IgD-negative memory B cell (primary cell): ENCODE results near the gene SLC32A1. TPM values are rescaled to one million over a fixed set of nuclear protein-coding genes. Genes with fewer than 3 reads are reported as not detected.

Experiments
- H3K27ac Mint-ChIP-seq, 3 donors: one replicate each; pipeline ENCODE4 v1.8.0; 2020 to 2022; ENCODE audit warnings: mild to moderate bottlenecking in 3 of 3, mixed read lengths in 3 of 3, moderate library complexity in 1 of 3
- H3K27me3 Mint-ChIP-seq: one replicate; pipeline ENCODE4 v1.8.0; 2021; ENCODE audit warnings: mixed read lengths
- H3K36me3 Mint-ChIP-seq: one replicate; pipeline ENCODE4 v1.8.0; 2020; ENCODE audit warnings: mild to moderate bottlenecking, mixed read lengths
- H3K4me1 Mint-ChIP-seq, 3 donors: one replicate each; pipeline ENCODE4 v1.8.0; 2020 to 2022; ENCODE audit warnings: mixed read lengths in 3 of 3, mild to moderate bottlenecking in 1 of 3
- H3K4me3 Mint-ChIP-seq, 4 donors: one replicate each; pipeline ENCODE4 v1.8.0; 2020 to 2022; ENCODE audit warnings: mild to moderate bottlenecking in 4 of 4, mixed read lengths in 4 of 4, moderate library complexity in 3 of 4
- H3K9me3 Mint-ChIP-seq, 3 donors: one replicate each; pipeline ENCODE4 v1.8.0; 2020 to 2021; ENCODE audit warnings: mixed read lengths in 3 of 3, mild to moderate bottlenecking in 1 of 3
- polyA plus RNA-seq: library from polyadenylated mRNA; unstranded; fragments of 300-500 nt; fragmentation: Illumina TruSeq; gene quantifications from one replicate; pipeline ENCODE4 v1.2.3, GENCODE V29; 2021

SLC32A1 gene
- polyA plus RNA-seq, 1 donor from 2014 or later = not detected

GRCh38 chr20:38729767-38730166 lies 5.5 kb downstream of the SLC32A1 start:
- H3K9me3 Mint-ChIP-seq = peaks cover 0 to 21% (median 4%) of the 10 kb centered on the region in 3 donors
- peak overlapping the region; percentile 79 to 96 (median 92) for H3K27ac Mint-ChIP-seq
- H3K36me3 Mint-ChIP-seq = peaks cover 8% of the 10 kb centered on the region
- H3K4me3 Mint-ChIP-seq = peak overlapping the region in 3 of 4 donors; percentile 48 to 87 (median 83)
- peaks cover 33 to 41% (median 38%) of the 10 kb centered on the region in 3 donors for H3K4me1 Mint-ChIP-seq
- H3K27me3 Mint-ChIP-seq = peaks cover 85% of the 10 kb centered on the region

GRCh38 chr20:38730167-38730988 lies 6.1 kb downstream of the SLC32A1 start:
- H3K4me3 Mint-ChIP-seq = peak overlapping the region; percentile 45 to 87 (median 86)
- H3K4me1 Mint-ChIP-seq = peaks cover 30 to 39% (median 34%) of the 10 kb centered on the region in 3 donors
- H3K9me3 Mint-ChIP-seq = peaks cover 0 to 21% (median 4%) of the 10 kb centered on the region in 3 donors
- H3K27ac Mint-ChIP-seq = peak overlapping the region; percentile 79 to 96 (median 82)
- H3K27me3 Mint-ChIP-seq = peaks cover 86% of the 10 kb centered on the region
- H3K36me3 Mint-ChIP-seq = peaks cover 9% of the 10 kb centered on the region

GRCh38 chr20:38730989-38731737 lies 6.9 kb downstream of the SLC32A1 start:
- Mint-ChIP-seq H3K4me1 (peaks cover 25 to 32% (median 29%) of the 10 kb centered on the region in 3 donors), H3K27ac (peak overlapping the region; percentile 79 to 93 (median 80)), H3K27me3 (peaks cover 87% of the 10 kb centered on the region), H3K9me3 (peaks cover 0 to 21% (median 4%) of the 10 kb centered on the region in 3 donors), H3K4me3 (peak overlapping the region; percentile 45 to 87 (median 86)), H3K36me3 (peaks cover 7% of the 10 kb centered on the region)

GRCh38 chr20:38731738-38732113 lies 7.4 kb downstream of the SLC32A1 start:
- peaks cover 21 to 28% (median 26%) of the 10 kb centered on the region in 3 donors for H3K4me1 Mint-ChIP-seq
- H3K36me3 Mint-ChIP-seq = peaks cover 7% of the 10 kb centered on the region
- H3K27ac Mint-ChIP-seq = peak overlapping the region in 2 of 3 donors; percentile 79
- peaks cover 87% of the 10 kb centered on the region for H3K27me3 Mint-ChIP-seq
- peaks cover 0 to 19% (median 4%) of the 10 kb centered on the region in 3 donors for H3K9me3 Mint-ChIP-seq
- H3K4me3 Mint-ChIP-seq = peak overlapping the region in 3 of 4 donors; percentile 18 to 45 (median 22)

- Mint-ChIP-seq H3K4me1 (peaks cover 16 to 21% (median 18%) of the 10 kb centered on the region in 3 donors), H3K9me3 (peaks cover 0 to 10% (median 2%) of the 10 kb centered on the region in 3 donors), H3K27ac (peak overlapping the region in 1 of 3 donors; percentile 21), H3K36me3 (peaks cover 7% of the 10 kb centered on the region), H3K27me3 (peaks cover 79% of the 10 kb centered on the region), H3K4me3 (no peak overlapping the region)
Measured at GRCh38 chr20:38732981-38733380, 8.7 kb downstream of the SLC32A1 start.

GRCh38 chr20:38735172-38735571 lies 10.9 kb downstream of the SLC32A1 start:
- Mint-ChIP-seq H3K4me3 (no peak overlapping the region), H3K27me3 (peaks cover 60% of the 10 kb centered on the region), H3K9me3 (peaks cover 0 to 6% (median 2%) of the 10 kb centered on the region in 3 donors), H3K4me1 (peaks cover 7 to 11% (median 9%) of the 10 kb centered on the region in 3 donors), H3K27ac (peak overlapping the region in 1 of 3 donors; percentile 59), H3K36me3 (peaks cover 3% of the 10 kb centered on the region)

GRCh38 chr20:38737887-38738286 lies 13.6 kb downstream of the SLC32A1 start:
- Mint-ChIP-seq H3K27ac (no peak overlapping the region), H3K4me1 (peaks cover 0 to 3% (median 0%) of the 10 kb centered on the region in 3 donors), H3K27me3 (peaks cover 58% of the 10 kb centered on the region), H3K9me3 (peaks cover 0 to 2% (median 2%) of the 10 kb centered on the region in 3 donors), H3K36me3 (peaks cover 3% of the 10 kb centered on the region), H3K4me3 (no peak overlapping the region)

GRCh38 chr20:38745757-38746156 lies 21.5 kb downstream of the SLC32A1 start:
- Mint-ChIP-seq H3K9me3 (no peaks in the 10 kb centered on the region), H3K4me3 (peak overlapping the region in 1 of 4 donors; percentile 41)

GRCh38 chr20:38747495-38748096 lies 23.3 kb downstream of the SLC32A1 start:
- H3K4me3 Mint-ChIP-seq = peak overlapping the region; percentile 95 to 99 (median 96)
- H3K4me1 Mint-ChIP-seq = peaks cover 21 to 24% (median 22%) of the 10 kb centered on the region in 3 donors
- no peaks in the 10 kb centered on the region for H3K36me3 Mint-ChIP-seq
- no peaks in the 10 kb centered on the region for H3K27me3 Mint-ChIP-seq
- H3K9me3 Mint-ChIP-seq = no peaks in the 10 kb centered on the region
- peak overlapping the region; percentile 49 to 94 (median 91) for H3K27ac Mint-ChIP-seq

More at GRCh38 chr20:38745757-38746156, 21.5 kb downstream of the SLC32A1 start:
- Mint-ChIP-seq H3K27me3 (peaks cover 16% of the 10 kb centered on the region), H3K27ac (peak overlapping the region in 1 of 3 donors; percentile 12), H3K36me3 (no peaks in the 10 kb centered on the region), H3K4me1 (peaks cover 19 to 21% (median 20%) of the 10 kb centered on the region in 3 donors)

- Mint-ChIP-seq H3K27me3 (no peaks in the 10 kb centered on the region), H3K27ac (peak within 1 kb of the TSS; percentile 91 to 99 (median 94)), H3K36me3 (peaks cover 2% of the 10 kb centered on the region), H3K9me3 (no peaks in the 10 kb centered on the region), H3K4me3 (peak within 1 kb of the TSS; percentile 95 to 99 (median 96)), H3K4me1 (peaks cover 21 to 24% (median 22%) of the 10 kb centered on the region in 3 donors)
Measured at GRCh38 chr20:38748097-38748860, 24.0 kb downstream of the SLC32A1 start, which contains the start of gene ACTR5. TSS of gene ACTR5 (plus strand) at chr20:38748460. CDS start at chr20:38748479, 19 bp downstream.

GRCh38 chr20:38748861-38749149 lies 24.5 kb downstream of the SLC32A1 start:
- no peaks in the 10 kb centered on the region for H3K9me3 Mint-ChIP-seq
- no peaks in the 10 kb centered on the region for H3K27me3 Mint-ChIP-seq
- peak overlapping the region; percentile 88 to 95 (median 92) for H3K4me3 Mint-ChIP-seq
- H3K27ac Mint-ChIP-seq = peak overlapping the region; percentile 25 to 90 (median 88)
- H3K4me1 Mint-ChIP-seq = peaks cover 19 to 24% (median 22%) of the 10 kb centered on the region in 3 donors
- peaks cover 2% of the 10 kb centered on the region for H3K36me3 Mint-ChIP-seq

GRCh38 chr20:38751360-38751976 lies 27.2 kb downstream of the SLC32A1 start:
- Mint-ChIP-seq H3K4me3 (peak overlapping the region in 1 of 4 donors; percentile 48), H3K9me3 (no peaks in the 10 kb centered on the region), H3K4me1 (peaks cover 19 to 24% (median 22%) of the 10 kb centered on the region in 3 donors), H3K27me3 (no peaks in the 10 kb centered on the region), H3K27ac (peak overlapping the region in 1 of 3 donors; percentile 8), H3K36me3 (peaks cover 4% of the 10 kb centered on the region)

- peak overlapping the region in 1 of 4 donors; percentile 48 for H3K4me3 Mint-ChIP-seq
- H3K9me3 Mint-ChIP-seq = no peaks in the 10 kb centered on the region
- peaks cover 4% of the 10 kb centered on the region for H3K36me3 Mint-ChIP-seq
- peaks cover 19 to 24% (median 22%) of the 10 kb centered on the region in 3 donors for H3K4me1 Mint-ChIP-seq
- H3K27me3 Mint-ChIP-seq = no peaks in the 10 kb centered on the region
- H3K27ac Mint-ChIP-seq = no peak overlapping the region
Measured at GRCh38 chr20:38752029-38752428, 27.7 kb downstream of the SLC32A1 start.
